ENCODE data around the gene CPNE8.

Gene CPNE8

GRCh38 chr12:38912116-38912515 lies 6.7 kb upstream of the CPNE8 start:
- TF ChIP-seq CTCF (conservative IDR thresholded peaks at IDR 0.05; ENCODE audit: control insufficient read depth, insufficient read depth, low read depth, low read length), result no peak
- no peak for DNase-seq (ENCODE audit: low read depth)
- H3K4me3 ChIP-seq (ENCODE audit: control insufficient read depth, low read depth, low read length), result no peak overlapping the region

- TF ChIP-seq CTCF (conservative IDR thresholded peaks at IDR 0.05; ENCODE audit: control insufficient read depth, insufficient read depth, low read depth, low read length), result no peak
- no peak overlapping the region for H3K4me3 ChIP-seq (ENCODE audit: control insufficient read depth, low read depth, low read length)
- DNase-seq (ENCODE audit: low read depth), result peak; percentile 3
Measured at GRCh38 chr12:38911611-38912010, 6.2 kb upstream of the CPNE8 start.

DNA sequence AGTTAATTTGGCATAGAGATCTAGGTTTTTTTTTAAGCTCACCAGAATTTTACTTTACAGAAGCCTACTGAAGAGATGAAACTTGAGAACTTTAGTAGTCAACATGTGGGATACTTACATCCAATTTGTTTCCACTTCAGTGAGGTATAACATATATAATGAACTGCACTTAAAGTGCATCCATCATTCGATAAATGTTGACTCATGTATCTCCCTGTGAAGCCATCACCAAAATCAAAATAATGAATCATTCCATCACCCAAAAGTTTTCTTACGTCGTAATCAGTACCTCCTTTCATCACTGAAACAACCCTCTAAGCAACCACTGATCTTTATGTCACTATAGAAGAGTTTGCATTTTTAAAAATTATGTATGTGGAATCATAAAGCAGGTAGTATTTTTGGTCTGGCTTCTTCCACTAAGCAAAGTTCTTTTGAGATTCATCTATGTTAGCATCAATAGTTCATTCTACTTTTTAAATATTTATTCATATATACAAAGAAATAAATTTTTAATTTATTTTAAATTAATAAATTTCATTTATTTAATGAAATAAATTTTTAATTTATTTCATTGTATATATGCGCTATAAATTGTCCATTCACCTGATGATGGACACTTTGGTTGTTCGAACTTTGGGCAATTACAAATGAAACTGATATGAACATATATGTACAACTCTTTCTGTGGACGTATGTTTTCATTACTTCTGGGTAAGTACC lies 2.0 kb upstream of the CPNE8 start:
- peak; percentile 17 for DNase-seq (ENCODE audit: low read depth)
- no peak for TF ChIP-seq CTCF (conservative IDR thresholded peaks at IDR 0.05; ENCODE audit: control insufficient read depth, insufficient read depth, low read depth, low read length)

GRCh38 chr12:38906482-38907200 lies 1.2 kb upstream of the CPNE8 start:
- peak overlapping the region; percentile 90 for H3K4me3 ChIP-seq (ENCODE audit: control insufficient read depth, low read depth, low read length)
- DNase-seq (ENCODE audit: low read depth), result peak; percentile 89
- TF ChIP-seq CTCF (conservative IDR thresholded peaks at IDR 0.05; ENCODE audit: control insufficient read depth, insufficient read depth, low read depth, low read length), result peak; percentile 81

More for the DNA sequence above, 2.0 kb upstream of the CPNE8 start:
- peak overlapping the region; percentile 90 for H3K4me3 ChIP-seq (ENCODE audit: control insufficient read depth, low read depth, low read length)

DNA sequence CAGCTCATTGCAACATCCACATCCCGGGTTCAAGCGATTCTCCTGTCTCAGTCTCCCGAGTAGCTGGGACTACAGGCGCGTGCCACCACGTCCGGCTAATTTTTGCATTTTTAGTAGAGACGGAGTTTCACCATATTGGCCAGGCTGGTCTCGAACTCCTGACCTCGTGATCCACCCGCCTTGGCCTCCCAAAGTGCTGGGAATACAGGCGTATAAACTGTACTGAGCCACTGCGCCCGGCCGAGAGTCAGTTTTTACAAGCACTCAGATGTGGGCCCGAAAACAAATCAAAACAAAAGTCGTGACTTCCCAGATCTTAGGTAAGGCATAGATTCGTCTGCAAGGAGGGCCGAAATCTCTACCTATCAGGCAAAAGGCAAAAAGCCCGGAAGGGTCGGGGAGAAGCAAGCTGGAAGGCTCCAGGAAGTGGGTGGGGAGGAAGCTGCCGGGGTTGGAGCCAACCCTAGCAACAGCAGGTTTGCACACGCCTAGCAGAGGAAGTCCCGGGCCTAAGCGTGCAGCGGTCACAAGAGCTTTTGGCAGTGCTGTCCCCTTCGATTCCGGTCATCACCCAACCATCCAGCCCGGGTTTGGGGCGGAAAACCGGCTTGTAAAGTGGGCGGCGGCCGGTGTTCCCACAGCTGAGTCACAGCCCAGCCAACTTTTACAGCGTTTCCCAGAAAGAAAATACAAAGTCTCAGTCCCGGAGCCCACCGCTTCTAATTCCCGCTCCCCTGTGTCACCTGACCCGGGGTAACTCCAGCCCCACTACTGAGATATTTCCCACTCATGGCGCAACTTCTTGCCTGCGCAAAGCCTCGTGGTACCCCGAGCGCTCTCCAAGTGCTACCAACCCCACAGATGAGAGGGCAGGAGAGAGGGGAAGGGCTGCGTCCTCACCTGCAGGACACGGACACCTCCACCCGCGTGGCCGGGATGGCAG lies 583 bp downstream of the CPNE8 start:
- no peak for TF ChIP-seq CTCF (conservative IDR thresholded peaks at IDR 0.05; ENCODE audit: control insufficient read depth, insufficient read depth, low read depth, low read length)
- peak overlapping the region; percentile 90 for H3K4me3 ChIP-seq (ENCODE audit: control insufficient read depth, low read depth, low read length)
- DNase-seq (ENCODE audit: low read depth), result peak; percentile 86

- no peak for TF ChIP-seq CTCF (conservative IDR thresholded peaks at IDR 0.05; ENCODE audit: control insufficient read depth, insufficient read depth, low read depth, low read length)
- DNase-seq (ENCODE audit: low read depth), result no peak
- no peak overlapping the region for H3K4me3 ChIP-seq (ENCODE audit: control insufficient read depth, low read depth, low read length)
Measured at GRCh38 chr12:38903596-38903995, 1.8 kb downstream of the CPNE8 start.
